ENCODE measurements around the gene IMPG1. TPM values are rescaled to one million over a fixed set of nuclear protein-coding genes. Genes with fewer than 3 reads are reported as not detected.

The IMPG1 gene
- total RNA-seq, 1 experiment from 2014 or later, result not detected

DNA sequence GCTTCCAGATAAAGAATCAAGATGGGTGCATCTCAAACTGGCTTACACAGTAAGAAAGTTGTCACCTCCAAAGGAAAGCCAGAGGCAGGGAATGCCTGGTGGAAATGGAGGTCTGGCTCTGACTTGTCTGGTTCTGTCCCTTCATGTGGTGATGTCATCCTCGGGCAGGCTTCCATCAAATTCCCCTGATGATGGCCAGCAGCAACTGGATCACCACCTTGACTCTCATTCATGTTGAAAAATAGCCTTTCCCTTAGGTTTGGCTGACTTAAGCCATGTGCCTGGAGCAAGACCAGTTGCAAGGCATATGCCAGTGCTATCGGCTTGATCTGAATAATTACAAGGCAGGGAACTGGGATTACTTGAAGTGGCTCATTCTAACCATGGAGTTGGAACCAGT is 28.8 kb downstream of the IMPG1 start:
- ATAC-seq, result no peak

DNA sequence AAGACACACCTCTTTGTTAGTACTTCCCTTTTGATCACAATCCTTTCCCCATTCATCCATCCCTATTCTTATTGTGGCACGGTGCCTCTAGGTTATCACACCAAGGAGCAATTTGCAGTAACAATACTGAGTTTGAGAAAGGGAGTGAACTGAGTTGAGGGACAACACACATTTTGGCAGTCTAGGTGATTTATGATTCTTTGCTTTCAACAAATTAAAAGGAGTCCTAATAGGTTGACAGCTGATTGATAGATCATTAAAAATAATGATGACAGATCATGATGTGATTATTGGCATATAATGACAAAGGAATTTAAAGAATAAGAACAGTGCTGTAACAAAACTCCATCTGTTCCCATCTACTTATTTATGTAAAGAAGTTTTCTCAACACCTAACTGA is 36.7 kb downstream of the IMPG1 start:
- Histone ChIP-seq H3K4me3 (ENCODE audit: low read length) (no peak overlapping the region), H3K36me3 (ENCODE audit: low read depth, low read length) (no peaks in the 10 kb centered on the region), H3K9me2 (replicated peaks; ENCODE audit: low read length) (no peaks in the 10 kb centered on the region), H3K9ac (ENCODE audit: low read length) (no peak overlapping the region), H3F3A (ENCODE audit: low read length, unreplicated experiment) (no peaks in the 10 kb centered on the region), H3K4me1 (ENCODE audit: insufficient read depth, low read length) (no peaks in the 10 kb centered on the region), H3K27ac (ENCODE audit: low read length) (no peak overlapping the region), H3K79me2 (ENCODE audit: low read length) (no peaks in the 10 kb centered on the region), H2AFZ (ENCODE audit: low read length) (no peak overlapping the region), H4K20me1 (ENCODE audit: low read length) (no peaks in the 10 kb centered on the region), H3K4me2 (ENCODE audit: low read length) (no peak overlapping the region), H3K27me3 (ENCODE audit: low read length) (no peaks in the 10 kb centered on the region), H3K9me3 (ENCODE audit: low read length) (no peaks in the 10 kb centered on the region)
- ChIA-PET POLR2A (ENCODE audit: unreplicated experiment) (no interaction called here), CTCF (interaction anchor here (0.6 kb wide), 1 partner anchor 884 kb away, joined by 5 read pairs; no protein-coding TSS in a partner anchor)
- ATAC-seq (no peak), DNase-seq (no peak)
- intact Hi-C loops (cut with micrococcal nuclease), result no loop called here
- no TSS peak for BruUV-seq (replicated peaks)
- TF ChIP-seq EZH2 (IDR thresholded peaks at IDR 0.05; ENCODE audit: low read length, unreplicated experiment), result no peak
- no peak for TF ChIP-seq EZH2phosphoT487 (IDR thresholded peaks at IDR 0.05; ENCODE audit: borderline replicate concordance, low read length)
- TF ChIP-seq, protein P1, sequence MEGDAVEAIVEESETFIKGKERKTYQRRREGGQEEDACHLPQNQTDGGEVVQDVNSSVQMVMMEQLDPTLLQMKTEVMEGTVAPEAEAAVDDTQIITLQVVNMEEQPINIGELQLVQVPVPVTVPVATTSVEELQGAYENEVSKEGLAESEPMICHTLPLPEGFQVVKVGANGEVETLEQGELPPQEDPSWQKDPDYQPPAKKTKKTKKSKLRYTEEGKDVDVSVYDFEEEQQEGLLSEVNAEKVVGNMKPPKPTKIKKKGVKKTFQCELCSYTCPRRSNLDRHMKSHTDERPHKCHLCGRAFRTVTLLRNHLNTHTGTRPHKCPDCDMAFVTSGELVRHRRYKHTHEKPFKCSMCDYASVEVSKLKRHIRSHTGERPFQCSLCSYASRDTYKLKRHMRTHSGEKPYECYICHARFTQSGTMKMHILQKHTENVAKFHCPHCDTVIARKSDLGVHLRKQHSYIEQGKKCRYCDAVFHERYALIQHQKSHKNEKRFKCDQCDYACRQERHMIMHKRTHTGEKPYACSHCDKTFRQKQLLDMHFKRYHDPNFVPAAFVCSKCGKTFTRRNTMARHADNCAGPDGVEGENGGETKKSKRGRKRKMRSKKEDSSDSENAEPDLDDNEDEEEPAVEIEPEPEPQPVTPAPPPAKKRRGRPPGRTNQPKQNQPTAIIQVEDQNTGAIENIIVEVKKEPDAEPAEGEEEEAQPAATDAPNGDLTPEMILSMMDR (conservative IDR thresholded peaks at IDR 0.05; ENCODE audit: low read depth, low read length), result no peak

More for the DNA sequence above, 28.8 kb downstream of the IMPG1 start:
- no peak for DNase-seq
- no peak overlapping the region for H3K27ac ChIP-seq (ENCODE audit: low read length)
- BruUV-seq (replicated peaks), result no TSS peak
- H3K79me2 ChIP-seq (ENCODE audit: low read length), result no peaks in the 10 kb centered on the region
- H2AFZ ChIP-seq (ENCODE audit: low read length), result no peak overlapping the region
- no peaks in the 10 kb centered on the region for H3K9me3 ChIP-seq (ENCODE audit: low read length)
- 0 out of 2 replicates have a peak, but pooled peaks cover 4% of the 10 kb centered on the region for H3K27me3 ChIP-seq (ENCODE audit: low read length)
- TF ChIP-seq EZH2phosphoT487 (IDR thresholded peaks at IDR 0.05; ENCODE audit: borderline replicate concordance, low read length) (no peak), EZH2 (IDR thresholded peaks at IDR 0.05; ENCODE audit: low read length, unreplicated experiment) (no peak)
- TF ChIP-seq, protein P1 (conservative IDR thresholded peaks at IDR 0.05; ENCODE audit: low read depth, low read length), result no peak
- H3K9me2 ChIP-seq (replicated peaks; ENCODE audit: low read length), result no peaks in the 10 kb centered on the region
- intact Hi-C loops (cut with micrococcal nuclease), result no loop called here
- POLR2A ChIA-PET (ENCODE audit: unreplicated experiment), result no interaction called here
- no peak overlapping the region for H3K4me2 ChIP-seq (ENCODE audit: low read length)
- no peaks in the 10 kb centered on the region for H3K36me3 ChIP-seq (ENCODE audit: low read depth, low read length)
- no peak overlapping the region for H3K4me3 ChIP-seq (ENCODE audit: low read length)
- no peaks in the 10 kb centered on the region for H3K4me1 ChIP-seq (ENCODE audit: insufficient read depth, low read length)
- H4K20me1 ChIP-seq (ENCODE audit: low read length), result no peaks in the 10 kb centered on the region
- H3F3A ChIP-seq (ENCODE audit: low read length, unreplicated experiment), result no peaks in the 10 kb centered on the region
- CTCF ChIA-PET, result no interaction called here
- no peak overlapping the region for H3K9ac ChIP-seq (ENCODE audit: low read length)

DNA sequence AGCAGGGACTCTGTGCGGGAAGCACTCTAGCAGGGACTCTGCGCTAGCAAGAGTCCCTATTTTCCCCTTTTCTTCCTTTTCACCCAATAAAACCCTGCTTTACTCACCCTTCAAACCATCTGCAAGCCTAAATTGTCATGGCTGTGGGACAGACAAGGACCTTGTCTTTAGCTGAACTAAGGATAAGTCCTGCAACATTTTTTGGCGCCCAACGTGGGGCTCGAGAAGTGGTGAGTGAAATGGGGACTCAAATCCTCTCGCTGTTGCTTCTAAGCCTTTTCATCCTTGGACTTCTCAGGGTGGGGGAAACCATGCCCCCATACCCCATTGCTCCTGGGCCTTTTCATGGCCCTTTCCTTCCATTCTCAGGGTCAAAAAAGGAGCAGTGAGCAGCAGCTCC is 46.4 kb downstream of the IMPG1 start:
- Histone ChIP-seq H2AFZ (ENCODE audit: low read length) (no peak overlapping the region), H3K36me3 (ENCODE audit: low read depth, low read length) (no peaks in the 10 kb centered on the region), H3K4me3 (ENCODE audit: low read length) (no peak overlapping the region), H3K27ac (ENCODE audit: low read length) (no peak overlapping the region), H3K27me3 (ENCODE audit: low read length) (no peaks in the 10 kb centered on the region), H3K9ac (ENCODE audit: low read length) (no peak overlapping the region), H3K79me2 (ENCODE audit: low read length) (no peaks in the 10 kb centered on the region), H4K20me1 (ENCODE audit: low read length) (no peaks in the 10 kb centered on the region), H3K9me3 (ENCODE audit: low read length) (0 out of 2 replicates have a peak, but pooled peaks cover 2% of the 10 kb centered on the region), H3K9me2 (replicated peaks; ENCODE audit: low read length) (no peaks in the 10 kb centered on the region), H3K4me2 (ENCODE audit: low read length) (no peak overlapping the region), H3F3A (ENCODE audit: low read length, unreplicated experiment) (no peaks in the 10 kb centered on the region), H3K4me1 (ENCODE audit: insufficient read depth, low read length) (no peaks in the 10 kb centered on the region)
- ChIA-PET CTCF (no interaction called here), POLR2A (ENCODE audit: unreplicated experiment) (no interaction called here)
- intact Hi-C loops (cut with micrococcal nuclease), result no loop called here
- ATAC-seq (no peak), DNase-seq (no peak)
- TF ChIP-seq EZH2 (IDR thresholded peaks at IDR 0.05; ENCODE audit: low read length, unreplicated experiment) (no peak), EZH2phosphoT487 (IDR thresholded peaks at IDR 0.05; ENCODE audit: borderline replicate concordance, low read length) (no peak)
- TF ChIP-seq, protein P1 (conservative IDR thresholded peaks at IDR 0.05; ENCODE audit: low read depth, low read length), result no peak
- BruUV-seq (replicated peaks), result no TSS peak

Measured in PC-3 (cell line).